BJ (cell line): ENCODE results near the gene OSBPL6. TPM values are rescaled to one million over a fixed set of nuclear protein-coding genes. Genes with fewer than 3 reads are reported as not detected.
A peak's percentile ranks its signal among the peaks of the same experiment; 100 is the strongest.

Experiments used
- CTCF ChIA-PET: fragments of 350-600 bp; formaldehyde crosslinking; extraction: SDS; loops from one replicate; lab custom pipeline; 2021; ENCODE audit warnings: antibody characterized with exemption, inconsistent platforms; lab: Yijun Ruan, JAX
- POLR2A ChIA-PET: fragments of 300-600 bp; sonication (Branson Sonifier 250); formaldehyde crosslinking; extraction: SDS; loops from one replicate; lab custom pipeline; 2021; ENCODE audit warnings: antibody characterized with exemption; lab: Charles Lee
- DNase-seq: peaks from one replicate; pipeline ENCODE4 v3.0.0-alpha.2; 2011; ENCODE audit warnings: low read depth
- H3K27me3 ChIP-seq: 2 replicates; pipeline ENCODE4 v1.6.0; 2011; ENCODE audit warnings: low read length; ENCODE audit not compliant: control insufficient read depth, insufficient read depth
- H3K36me3 ChIP-seq: 2 replicates; pipeline ENCODE4 v1.5.1; 2011; ENCODE audit warnings: low read length; ENCODE audit not compliant: control insufficient read depth, insufficient read depth
- H3K4me3 ChIP-seq: 2 replicates; pipeline ENCODE4 v1.5.1; 2011; ENCODE audit warnings: low read depth, mild to moderate bottlenecking, control low read depth, low read length
- polyA plus RNA-seq: library from polyadenylated mRNA; depleted of rRNA; stranded (reverse); fragments of >200 nt; gene quantifications from 2 replicates; pipeline ENCODE4 v1.2.3, GENCODE V29; 2011
- TF ChIP-seq, protein P1 (sequence below): IDR thresholded peaks from 2 replicates; pipeline ENCODE4 v1.5.1; 2011; ENCODE audit warnings: low read depth, mild to moderate bottlenecking, control low read depth, inconsistent platforms, low read length, moderate library complexity; ENCODE audit not compliant: insufficient read depth

The OSBPL6 gene
- polyA plus RNA-seq, 1 experiment = 3.7 TPM

DNA sequence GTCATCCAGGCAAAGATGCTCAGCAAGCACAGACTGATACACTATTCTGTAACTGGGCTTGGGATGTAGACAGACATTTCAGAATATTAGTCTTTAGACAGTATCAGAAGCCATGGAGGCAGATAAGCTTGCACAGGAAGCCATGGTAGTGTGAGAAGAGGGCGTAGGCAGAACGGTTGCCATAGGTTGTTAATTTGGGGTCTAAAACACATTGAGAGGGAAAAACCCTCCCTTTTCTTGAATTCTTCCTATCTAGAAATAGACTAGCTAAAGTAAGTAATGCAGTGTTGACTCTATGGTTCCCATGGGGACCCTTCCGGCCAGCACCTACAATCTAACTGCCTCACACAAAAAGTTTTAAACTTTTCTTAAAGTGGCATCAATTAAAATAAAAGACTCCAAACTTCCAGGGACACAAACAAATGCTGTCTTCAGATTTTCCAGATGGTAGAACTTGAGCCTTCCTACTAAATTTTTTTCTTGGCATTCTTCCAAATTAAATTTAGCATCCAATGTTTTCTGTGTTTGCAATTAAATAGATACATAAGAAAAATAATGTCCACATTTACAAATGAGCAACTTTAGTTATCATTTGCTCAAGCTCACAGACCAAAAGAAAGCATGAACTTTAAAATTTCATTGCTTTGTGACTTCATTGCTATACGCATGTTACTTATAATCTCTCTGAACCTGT lies 254.8 kb downstream of the OSBPL6 start:
- ChIA-PET CTCF (interaction anchor here (0.8 to 1.8 kb wide), 3 partner anchors 34 to 339 kb away, joined by 3 to 8 read pairs (median 3); no protein-coding TSS in a partner anchor), POLR2A (no interaction called here)
- no peaks in the 10 kb centered on the region for H3K27me3 ChIP-seq
- TF ChIP-seq, protein P1, sequence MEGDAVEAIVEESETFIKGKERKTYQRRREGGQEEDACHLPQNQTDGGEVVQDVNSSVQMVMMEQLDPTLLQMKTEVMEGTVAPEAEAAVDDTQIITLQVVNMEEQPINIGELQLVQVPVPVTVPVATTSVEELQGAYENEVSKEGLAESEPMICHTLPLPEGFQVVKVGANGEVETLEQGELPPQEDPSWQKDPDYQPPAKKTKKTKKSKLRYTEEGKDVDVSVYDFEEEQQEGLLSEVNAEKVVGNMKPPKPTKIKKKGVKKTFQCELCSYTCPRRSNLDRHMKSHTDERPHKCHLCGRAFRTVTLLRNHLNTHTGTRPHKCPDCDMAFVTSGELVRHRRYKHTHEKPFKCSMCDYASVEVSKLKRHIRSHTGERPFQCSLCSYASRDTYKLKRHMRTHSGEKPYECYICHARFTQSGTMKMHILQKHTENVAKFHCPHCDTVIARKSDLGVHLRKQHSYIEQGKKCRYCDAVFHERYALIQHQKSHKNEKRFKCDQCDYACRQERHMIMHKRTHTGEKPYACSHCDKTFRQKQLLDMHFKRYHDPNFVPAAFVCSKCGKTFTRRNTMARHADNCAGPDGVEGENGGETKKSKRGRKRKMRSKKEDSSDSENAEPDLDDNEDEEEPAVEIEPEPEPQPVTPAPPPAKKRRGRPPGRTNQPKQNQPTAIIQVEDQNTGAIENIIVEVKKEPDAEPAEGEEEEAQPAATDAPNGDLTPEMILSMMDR = no peak
- DNase-seq = no peak
- peaks cover 3% of the 10 kb centered on the region; the same call in 1 of the 2 replicates for H3K36me3 ChIP-seq
- H3K4me3 ChIP-seq = no peak overlapping the region

DNA sequence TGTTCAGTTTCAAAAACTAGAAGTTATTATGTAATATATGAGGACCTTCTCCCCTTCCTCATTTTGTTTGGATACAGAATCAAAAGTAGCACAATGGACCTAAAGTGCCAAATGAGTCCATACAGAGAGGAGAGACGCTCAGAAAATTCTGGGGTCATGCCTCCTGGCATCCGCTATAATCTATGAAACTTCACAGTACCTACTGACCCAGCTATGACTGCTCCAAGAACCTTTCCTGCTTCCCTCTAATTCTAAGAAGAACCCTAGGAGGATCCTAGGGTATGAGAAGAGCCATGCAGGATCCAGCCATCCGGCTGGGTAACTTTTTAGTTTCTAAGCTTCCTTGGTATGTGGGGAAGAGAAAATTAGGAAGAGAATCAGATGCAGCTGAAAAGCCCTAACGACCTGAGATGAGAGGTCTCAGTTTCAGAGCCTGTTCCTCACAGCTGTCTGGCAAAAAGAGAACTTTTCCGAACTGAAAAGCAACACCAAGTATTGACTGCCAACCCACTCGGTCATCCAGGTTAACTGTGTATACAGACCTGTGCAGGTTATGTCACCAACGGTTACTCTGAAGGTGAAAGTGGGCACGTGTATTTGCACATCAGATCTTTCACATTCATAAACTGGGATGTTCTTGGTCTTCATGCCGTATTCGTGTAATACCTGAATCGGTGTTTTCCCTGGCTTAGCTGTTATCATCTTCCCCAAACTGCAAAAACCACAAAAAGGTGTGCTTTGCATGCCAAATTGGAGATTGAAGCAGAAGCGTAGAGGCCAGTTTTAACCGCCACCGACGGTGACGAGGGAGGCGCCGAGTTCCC lies 255.6 kb downstream of the OSBPL6 start:
- no peak for DNase-seq
- Histone ChIP-seq H3K36me3 (peaks cover 3% of the 10 kb centered on the region; the same call in 1 of the 2 replicates), H3K4me3 (peak overlapping the region; percentile 80), H3K27me3 (no peaks in the 10 kb centered on the region)
- TF ChIP-seq, protein P1 = no peak
- POLR2A ChIA-PET = interaction anchor here (0.6 kb wide), 1 partner anchor 22 kb away, joined by 3 read pairs; no protein-coding TSS in a partner anchor
- CTCF ChIA-PET = interaction anchor here (0.8 to 1.8 kb wide), 4 partner anchors 18 to 339 kb away, joined by 3 to 8 read pairs (median 4); no protein-coding TSS in a partner anchor

DNA sequence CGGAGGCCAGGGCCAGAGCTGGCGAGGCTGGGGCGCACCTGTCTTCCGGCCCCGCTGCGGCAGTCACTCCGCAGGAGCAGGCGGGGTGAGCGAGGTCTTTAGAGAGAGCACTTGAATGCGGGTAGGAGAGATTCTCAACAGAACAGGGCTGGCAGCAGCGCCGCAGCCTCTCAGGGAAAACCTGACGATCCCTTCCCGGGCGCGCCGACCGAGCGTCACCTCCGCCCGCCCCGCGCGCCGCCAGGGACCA lies 256.1 kb downstream of the OSBPL6 start:
- peaks cover 3% of the 10 kb centered on the region; the same call in 1 of the 2 replicates for H3K36me3 ChIP-seq
- ChIA-PET CTCF (interaction anchor here (1.3 to 1.8 kb wide), 2 partner anchors 19 to 36 kb away, joined by 5 to 8 read pairs; no protein-coding TSS in a partner anchor), POLR2A (interaction anchor here (0.6 to 0.9 kb wide), 4 partner anchors 21 to 171 kb away, joined by 3 read pairs; partner anchors contain the start of gene PLEKHA3)
- no peak for DNase-seq
- H3K27me3 ChIP-seq = no peaks in the 10 kb centered on the region
- TF ChIP-seq, protein P1 = no peak
- peak overlapping the region; percentile 80 for H3K4me3 ChIP-seq

DNA sequence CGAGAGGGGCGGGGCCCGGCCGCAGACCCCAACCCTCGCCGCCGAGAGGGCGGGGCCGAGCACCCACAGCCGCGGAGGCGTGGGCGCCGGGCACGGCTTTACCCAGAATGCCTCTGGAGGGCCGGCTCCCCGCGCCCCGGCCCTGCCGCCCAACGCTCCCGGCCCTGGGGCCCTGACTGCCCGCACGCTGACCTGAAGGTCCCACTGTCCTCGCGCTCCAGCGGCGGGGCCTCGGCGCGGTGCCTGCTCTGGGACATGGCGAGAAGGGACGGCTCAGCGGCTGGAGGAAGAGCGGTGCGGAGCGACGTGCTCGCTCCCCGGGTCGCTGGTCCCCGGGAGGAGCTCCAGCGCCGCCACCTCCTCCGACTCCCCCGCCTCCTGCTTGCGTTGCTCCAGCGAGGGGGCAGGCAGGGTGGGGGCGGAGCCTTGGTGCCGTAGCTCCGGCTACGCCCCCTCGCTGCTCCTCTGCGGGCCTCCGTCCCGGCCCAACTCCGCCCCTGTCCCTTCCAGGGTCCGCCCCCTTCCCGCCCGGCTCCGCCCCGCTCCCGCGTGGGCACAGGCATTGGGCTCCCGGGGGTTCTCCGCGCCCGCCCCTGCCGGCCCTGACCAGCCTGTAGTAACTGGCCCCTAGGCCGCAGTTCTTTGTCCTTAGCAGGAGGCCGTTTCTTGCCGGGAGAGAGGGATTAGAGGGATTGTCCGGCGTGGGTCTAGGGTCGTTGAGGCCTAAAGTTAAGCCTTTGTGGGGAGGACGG lies 256.6 kb downstream of the OSBPL6 start, which contains the start of the genes PJVK and PRKRA:
Gene PJVK (plus strand): TSS at position 605 of the 752 bp plus-strand sequence. CDS start 2,032 bp downstream, outside the sequence.
Gene PRKRA (minus strand): TSS at position 402 of the 752 bp plus-strand sequence. CDS start 145 bp downstream, at position 257.
- Histone ChIP-seq H3K36me3 (peaks cover 3% of the 10 kb centered on the region; the same call in 1 of the 2 replicates), H3K4me3 (peak within 1 kb of the TSS; percentile 80), H3K27me3 (no peaks in the 10 kb centered on the region)
- TF ChIP-seq, protein P1 = no peak
- peak; percentile 80 for DNase-seq
- ChIA-PET CTCF (interaction anchor here (1.3 to 1.8 kb wide), 2 partner anchors 19 to 36 kb away, joined by 5 to 8 read pairs; no protein-coding TSS in a partner anchor), POLR2A (interaction anchor here (0.6 to 1.1 kb wide), 5 partner anchors 21 to 339 kb away, joined by 3 read pairs; partner anchors contain the start of gene PLEKHA3)
